Measurements from ENCODE around the gene ATP6V1F. TPM values are rescaled to one million over a fixed set of nuclear protein-coding genes. Genes with fewer than 3 reads are reported as not detected.
"Not testable (repeated sequence)": the region's sequence is repeated elsewhere in the genome, so short reads cannot be mapped to it uniquely, and the experiment has no call there.

Gene ATP6V1F
- polyA plus RNA-seq, 1 donor: 193 TPM

- WGBS (ENCODE audit: insufficient coverage, low lambda C conversion rate): 100% methylated on average over 1 of the region's 5 CpGs
- no peak overlapping the region for H3K27ac ChIP-seq (ENCODE audit: low read length)
- no peak overlapping the region for H3K4me3 ChIP-seq (ENCODE audit: low read length)
- peaks cover 35% of the 10 kb centered on the region for H3K27me3 ChIP-seq (ENCODE audit: control insufficient read depth, insufficient read depth, low read length)
- H3K36me3 ChIP-seq (ENCODE audit: control insufficient read depth, insufficient read depth, low read length): no peaks in the 10 kb centered on the region
- no peaks in the 10 kb centered on the region for H3K9me3 ChIP-seq (ENCODE audit: control insufficient read depth, low read depth, low read length)
- DNase-seq: no peak
- H3K4me1 ChIP-seq (ENCODE audit: control insufficient read depth, insufficient read depth, low read length): peaks cover 6% of the 10 kb centered on the region
These were observed 43.5 kb downstream of the ATP6V1F start for GRCh38 chr7:128906001-128906765.

- Histone ChIP-seq H3K36me3 (ENCODE audit: control insufficient read depth, insufficient read depth, low read length) (no peaks in the 10 kb centered on the region), H3K9me3 (ENCODE audit: control insufficient read depth, low read depth, low read length) (no peaks in the 10 kb centered on the region), H3K4me3 (ENCODE audit: low read length) (no peak overlapping the region), H3K27me3 (ENCODE audit: control insufficient read depth, insufficient read depth, low read length) (peaks cover 42% of the 10 kb centered on the region), H3K27ac (ENCODE audit: low read length) (no peak overlapping the region), H3K4me1 (ENCODE audit: control insufficient read depth, insufficient read depth, low read length) (peaks cover 7% of the 10 kb centered on the region)
- DNase-seq: no peak
- no CpG with 5 or more reads among the region's 19 CpGs for WGBS (ENCODE audit: insufficient coverage, low lambda C conversion rate)
These were observed 44.3 kb downstream of the ATP6V1F start for GRCh38 chr7:128906766-128907559.

GRCh38 chr7:128908750-128909624 lies 46.3 kb downstream of the ATP6V1F start:
- H3K4me1 ChIP-seq (ENCODE audit: control insufficient read depth, insufficient read depth, low read length): peaks cover 7% of the 10 kb centered on the region
- no peak overlapping the region for H3K27ac ChIP-seq (ENCODE audit: low read length)
- no CpG with 5 or more reads among the region's 6 CpGs for whole genome bisulfite sequencing (ENCODE audit: insufficient coverage, low lambda C conversion rate)
- no peaks in the 10 kb centered on the region for H3K36me3 ChIP-seq (ENCODE audit: control insufficient read depth, insufficient read depth, low read length)
- peaks cover 50% of the 10 kb centered on the region for H3K27me3 ChIP-seq (ENCODE audit: control insufficient read depth, insufficient read depth, low read length)
- no peak for DNase-seq
- no peak overlapping the region for H3K4me3 ChIP-seq (ENCODE audit: low read length)
- no peaks in the 10 kb centered on the region for H3K9me3 ChIP-seq (ENCODE audit: control insufficient read depth, low read depth, low read length)

GRCh38 chr7:128909625-128910568 lies 47.2 kb downstream of the ATP6V1F start:
- 0% methylated on average over 1 of the region's 42 CpGs for WGBS (ENCODE audit: insufficient coverage, low lambda C conversion rate)
- H3K36me3 ChIP-seq (ENCODE audit: control insufficient read depth, insufficient read depth, low read length): no peaks in the 10 kb centered on the region
- no peaks in the 10 kb centered on the region for H3K9me3 ChIP-seq (ENCODE audit: control insufficient read depth, low read depth, low read length)
- peak overlapping the region; percentile 23 for H3K4me3 ChIP-seq (ENCODE audit: low read length)
- H3K4me1 ChIP-seq (ENCODE audit: control insufficient read depth, insufficient read depth, low read length): peaks cover 7% of the 10 kb centered on the region
- peaks cover 59% of the 10 kb centered on the region for H3K27me3 ChIP-seq (ENCODE audit: control insufficient read depth, insufficient read depth, low read length)
- H3K27ac ChIP-seq (ENCODE audit: low read length): no peak overlapping the region
- DNase-seq: peak in 1 of 2 donors; percentile 32

- peaks cover 12% of the 10 kb centered on the region for H3K4me1 ChIP-seq (ENCODE audit: control insufficient read depth, insufficient read depth, low read length)
- H3K27ac ChIP-seq (ENCODE audit: low read length): no peak within 1 kb of the TSS
- H3K36me3 ChIP-seq (ENCODE audit: control insufficient read depth, insufficient read depth, low read length): no peaks in the 10 kb centered on the region
- no peaks in the 10 kb centered on the region for H3K9me3 ChIP-seq (ENCODE audit: control insufficient read depth, low read depth, low read length)
- no CpG with 5 or more reads among the region's 34 CpGs for WGBS (ENCODE audit: insufficient coverage, low lambda C conversion rate)
- peak within 1 kb of the TSS; percentile 23 for H3K4me3 ChIP-seq (ENCODE audit: low read length)
- no peak for DNase-seq
- peaks cover 65% of the 10 kb centered on the region for H3K27me3 ChIP-seq (ENCODE audit: control insufficient read depth, insufficient read depth, low read length)
These were observed 47.9 kb downstream of the ATP6V1F start, which contains the start of gene KCP for GRCh38 chr7:128910569-128910945. Gene KCP (minus strand): TSS chr7:128910709. CDS start chr7:128910676, 33 bp downstream.

- Histone ChIP-seq H3K27ac (ENCODE audit: low read length) (no peak overlapping the region), H3K36me3 (ENCODE audit: control insufficient read depth, insufficient read depth, low read length) (no peaks in the 10 kb centered on the region), H3K9me3 (ENCODE audit: control insufficient read depth, low read depth, low read length) (peaks cover 4% of the 10 kb centered on the region), H3K4me3 (ENCODE audit: low read length) (no peak overlapping the region), H3K4me1 (ENCODE audit: control insufficient read depth, insufficient read depth, low read length) (peaks cover 13% of the 10 kb centered on the region), H3K27me3 (ENCODE audit: control insufficient read depth, insufficient read depth, low read length) (peaks cover 75% of the 10 kb centered on the region)
- DNase-seq: no peak
- no CpG with 5 or more reads among the region's 8 CpGs for WGBS (ENCODE audit: insufficient coverage, low lambda C conversion rate)
These were observed 48.9 kb downstream of the ATP6V1F start for GRCh38 chr7:128911423-128912031.

- H3K36me3 ChIP-seq (ENCODE audit: control insufficient read depth, insufficient read depth, low read length): no peaks in the 10 kb centered on the region
- peaks cover 13% of the 10 kb centered on the region for H3K4me1 ChIP-seq (ENCODE audit: control insufficient read depth, insufficient read depth, low read length)
- no CpG with 5 or more reads among the region's 3 CpGs for WGBS (ENCODE audit: insufficient coverage, low lambda C conversion rate)
- peaks cover 77% of the 10 kb centered on the region for H3K27me3 ChIP-seq (ENCODE audit: control insufficient read depth, insufficient read depth, low read length)
- H3K4me3 ChIP-seq (ENCODE audit: low read length): no peak overlapping the region
- H3K27ac ChIP-seq (ENCODE audit: low read length): no peak overlapping the region
- DNase-seq: no peak
- peaks cover 4% of the 10 kb centered on the region for H3K9me3 ChIP-seq (ENCODE audit: control insufficient read depth, low read depth, low read length)
These were observed 49.6 kb downstream of the ATP6V1F start for GRCh38 chr7:128912281-128912680.

- H3K4me3 ChIP-seq (ENCODE audit: low read length); DNase-seq; H3K9me3 ChIP-seq (ENCODE audit: control insufficient read depth, low read depth, low read length); H3K27ac ChIP-seq (ENCODE audit: low read length); H3K36me3 ChIP-seq (ENCODE audit: control insufficient read depth, insufficient read depth, low read length): not testable (repeated sequence)
- no CpG with 5 or more reads among the region's 20 CpGs for WGBS (ENCODE audit: insufficient coverage, low lambda C conversion rate)
- peaks cover 13% of the 10 kb centered on the region for H3K4me1 ChIP-seq (ENCODE audit: control insufficient read depth, insufficient read depth, low read length)
- peaks cover 80% of the 10 kb centered on the region for H3K27me3 ChIP-seq (ENCODE audit: control insufficient read depth, insufficient read depth, low read length)
These were observed 50.2 kb downstream of the ATP6V1F start for GRCh38 chr7:128912709-128913495.

All from large intestine (tissue), 3 donors.